A673 (cell line): ENCODE results near the gene USF2.

Source experiments
- EZH2 ChIP-seq: fragments of 200-600 bp; sonication (generic); IDR thresholded peaks from 2 replicates; pipeline ENCODE4 v1.6.1; 2017; ENCODE audit warnings: borderline replicate concordance, low read depth, mild to moderate bottlenecking, mixed read lengths, antibody characterized with exemption, low read length; ENCODE audit not compliant: poor library complexity, severe bottlenecking
- TF ChIP-seq, protein P1 (sequence below): fragments of 300-800, 200-600 bp; sonication (generic); conservative IDR thresholded peaks from 2 replicates; pipeline ENCODE4 v1.5.1; 2017; ENCODE audit warnings: low read depth, mild to moderate bottlenecking, antibody characterized with exemption, low read length, moderate library complexity, mixed read lengths

GRCh38 chr19:35257113-35257461, 11.7 kb upstream of the USF2 start:
- TF ChIP-seq, protein P1, sequence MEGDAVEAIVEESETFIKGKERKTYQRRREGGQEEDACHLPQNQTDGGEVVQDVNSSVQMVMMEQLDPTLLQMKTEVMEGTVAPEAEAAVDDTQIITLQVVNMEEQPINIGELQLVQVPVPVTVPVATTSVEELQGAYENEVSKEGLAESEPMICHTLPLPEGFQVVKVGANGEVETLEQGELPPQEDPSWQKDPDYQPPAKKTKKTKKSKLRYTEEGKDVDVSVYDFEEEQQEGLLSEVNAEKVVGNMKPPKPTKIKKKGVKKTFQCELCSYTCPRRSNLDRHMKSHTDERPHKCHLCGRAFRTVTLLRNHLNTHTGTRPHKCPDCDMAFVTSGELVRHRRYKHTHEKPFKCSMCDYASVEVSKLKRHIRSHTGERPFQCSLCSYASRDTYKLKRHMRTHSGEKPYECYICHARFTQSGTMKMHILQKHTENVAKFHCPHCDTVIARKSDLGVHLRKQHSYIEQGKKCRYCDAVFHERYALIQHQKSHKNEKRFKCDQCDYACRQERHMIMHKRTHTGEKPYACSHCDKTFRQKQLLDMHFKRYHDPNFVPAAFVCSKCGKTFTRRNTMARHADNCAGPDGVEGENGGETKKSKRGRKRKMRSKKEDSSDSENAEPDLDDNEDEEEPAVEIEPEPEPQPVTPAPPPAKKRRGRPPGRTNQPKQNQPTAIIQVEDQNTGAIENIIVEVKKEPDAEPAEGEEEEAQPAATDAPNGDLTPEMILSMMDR, result no peak
- TF ChIP-seq EZH2, result no peak
